Measurements from ENCODE around the gene THRAP3. TPM values are rescaled to one million over a fixed set of nuclear protein-coding genes. Genes with fewer than 3 reads are reported as not detected.
"Not testable (repeated sequence)": the region's sequence is repeated elsewhere in the genome, so short reads cannot be mapped to it uniquely, and the experiment has no call there.

The THRAP3 gene
- total and polyA plus RNA-seq, 4 donors = 31.6 to 91.5 (median 66.0) TPM

- intact Hi-C loops (cut with DNase I) = no loop called here
- H3K4me1 ChIP-seq (ENCODE audit: control insufficient read depth in 1 of 2, insufficient read depth in 2 of 2, low read length in 2 of 2) = peaks cover 0 to 6% of the 10 kb centered on the region in 2 donors
These were observed 12.1 kb downstream of the THRAP3 start for GRCh38 chr1:36236302-36236701.

GRCh38 chr1:36238433-36238832 is 14.2 kb downstream of the THRAP3 start:
- Histone ChIP-seq H3K36me3 (ENCODE audit: control insufficient read depth in 1 of 2, insufficient read depth in 2 of 2, low read length in 1 of 2) (no peaks in the 10 kb centered on the region), H3K4me1 (ENCODE audit: control insufficient read depth in 1 of 2, insufficient read depth in 2 of 2, low read length in 2 of 2) (peaks cover 0 to 6% of the 10 kb centered on the region in 2 donors), H3K27me3 (ENCODE audit: control insufficient read depth in 1 of 2, insufficient read depth in 2 of 2, low read length in 1 of 2) (no peaks in the 10 kb centered on the region), H3K27ac (ENCODE audit: low read depth in 1 of 2, low read length in 2 of 2) (no peak overlapping the region), H3K4me3 (ENCODE audit: low read length in 2 of 2) (no peak overlapping the region), H3K9me3 (ENCODE audit: control insufficient read depth, low read length) (no peaks in the 10 kb centered on the region)
- intact Hi-C loops (cut with DNase I) = no loop called here
- no peak for ATAC-seq (ENCODE audit: low FRiP score)
- no peak for DNase-seq
- WGBS, 2 donors = 3 to 5% methylated on average over 2 of the region's 2 CpGs

More at GRCh38 chr1:36236302-36236701, 12.1 kb downstream of the THRAP3 start:
- H3K27ac ChIP-seq (ENCODE audit: low read depth in 1 of 2, low read length in 2 of 2) = no peak overlapping the region
- H3K27me3 ChIP-seq (ENCODE audit: control insufficient read depth in 1 of 2, insufficient read depth in 2 of 2, low read length in 1 of 2) = no peaks in the 10 kb centered on the region
- no peaks in the 10 kb centered on the region for H3K36me3 ChIP-seq (ENCODE audit: control insufficient read depth in 1 of 2, insufficient read depth in 2 of 2, low read length in 1 of 2)
- H3K9me3 ChIP-seq (ENCODE audit: control insufficient read depth, low read length) = no peaks in the 10 kb centered on the region
- 67 to 68% methylated on average over 3 of the region's 3 CpGs for WGBS, 2 donors
- ATAC-seq (ENCODE audit: low FRiP score) (no peak), DNase-seq (no peak)
- H3K4me3 ChIP-seq (ENCODE audit: low read length in 2 of 2) = no peak overlapping the region

- Histone ChIP-seq H3K27ac (ENCODE audit: low read depth in 1 of 2, low read length in 2 of 2) (no peak overlapping the region), H3K4me1 (ENCODE audit: control insufficient read depth in 1 of 2, insufficient read depth in 2 of 2, low read length in 2 of 2) (peaks cover 0 to 6% of the 10 kb centered on the region in 2 donors), H3K36me3 (ENCODE audit: control insufficient read depth in 1 of 2, insufficient read depth in 2 of 2, low read length in 1 of 2) (no peaks in the 10 kb centered on the region), H3K27me3 (ENCODE audit: control insufficient read depth in 1 of 2, insufficient read depth in 2 of 2, low read length in 1 of 2) (no peaks in the 10 kb centered on the region), H3K4me3 (ENCODE audit: low read length in 2 of 2) (no peak overlapping the region), H3K9me3 (ENCODE audit: control insufficient read depth, low read length) (no peaks in the 10 kb centered on the region)
- no peak for DNase-seq
- ATAC-seq (ENCODE audit: low FRiP score) = peak; percentile 36
- intact Hi-C loops (cut with DNase I) = no loop called here
- WGBS, 2 donors = 31 to 33% methylated on average over 4 of the region's 4 CpGs
These were observed 15.8 kb downstream of the THRAP3 start for GRCh38 chr1:36239941-36240637.

GRCh38 chr1:36247538-36247937 is 23.3 kb downstream of the THRAP3 start:
- WGBS, 2 donors = 94 to 100% methylated on average over 3 of the region's 3 CpGs
- H3K36me3 ChIP-seq (ENCODE audit: control insufficient read depth in 1 of 2, insufficient read depth in 2 of 2, low read length in 1 of 2) = no peaks in the 10 kb centered on the region
- peak overlapping the region; percentile 57 to 74 for H3K27ac ChIP-seq (ENCODE audit: low read depth in 1 of 2, low read length in 2 of 2)
- DNase-seq (no peak), ATAC-seq (ENCODE audit: low FRiP score) (no peak)
- intact Hi-C loops (cut with DNase I) = no loop called here
- H3K9me3 ChIP-seq (ENCODE audit: control insufficient read depth, low read length) = no peaks in the 10 kb centered on the region
- H3K27me3 ChIP-seq (ENCODE audit: control insufficient read depth in 1 of 2, insufficient read depth in 2 of 2, low read length in 1 of 2) = no peaks in the 10 kb centered on the region
- peaks cover 0 to 7% of the 10 kb centered on the region in 2 donors for H3K4me1 ChIP-seq (ENCODE audit: control insufficient read depth in 1 of 2, insufficient read depth in 2 of 2, low read length in 2 of 2)
- no peak overlapping the region for H3K4me3 ChIP-seq (ENCODE audit: low read length in 2 of 2)

DNA sequence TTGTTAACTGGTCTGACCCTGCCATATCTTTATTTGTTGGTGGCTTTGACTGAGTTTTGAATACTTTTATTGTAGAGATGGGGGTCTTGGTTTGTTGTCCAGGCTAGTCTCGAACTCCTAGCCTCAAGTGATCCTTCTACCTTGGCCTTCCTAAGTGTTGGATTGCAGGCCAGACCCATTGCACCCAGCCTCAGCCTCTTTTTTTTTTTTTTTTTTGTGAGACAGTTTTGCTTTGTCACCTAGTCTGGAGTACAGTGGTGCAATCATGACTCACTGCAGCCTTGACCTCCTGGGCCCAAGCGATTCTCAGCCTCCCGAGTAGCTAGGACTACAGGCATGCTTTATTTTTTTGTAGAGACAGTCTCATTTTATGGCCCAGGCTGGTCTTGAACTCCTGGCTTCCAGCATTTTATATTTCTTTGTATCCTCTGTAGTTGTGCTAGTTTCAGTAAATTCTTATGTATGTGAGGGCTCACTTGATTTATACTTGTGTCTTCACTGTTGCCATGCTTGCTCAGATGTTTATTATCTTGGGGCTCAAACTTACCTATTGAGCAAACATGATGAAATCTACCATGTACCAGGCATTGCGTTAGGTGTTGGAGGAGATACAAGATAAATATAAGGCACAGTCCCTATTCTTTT is 24.1 kb downstream of the THRAP3 start:
- no peaks in the 10 kb centered on the region for H3K9me3 ChIP-seq (ENCODE audit: control insufficient read depth, low read length)
- H3K4me3 ChIP-seq (ENCODE audit: low read length in 2 of 2) = no peak overlapping the region
- H3K27ac ChIP-seq (ENCODE audit: low read depth in 1 of 2, low read length in 2 of 2) = peak overlapping the region; percentile 70 to 76
- whole genome bisulfite sequencing, 2 donors = 25 to 26% methylated on average over 4 of the region's 4 CpGs
- peak; percentile 91 for ATAC-seq (ENCODE audit: low FRiP score)
- no peaks in the 10 kb centered on the region for H3K36me3 ChIP-seq (ENCODE audit: control insufficient read depth in 1 of 2, insufficient read depth in 2 of 2, low read length in 1 of 2)
- H3K27me3 ChIP-seq (ENCODE audit: control insufficient read depth in 1 of 2, insufficient read depth in 2 of 2, low read length in 1 of 2) = no peaks in the 10 kb centered on the region
- intact Hi-C loops (cut with DNase I) = no loop called here
- DNase-seq = peak; percentile 81 to 82
- H3K4me1 ChIP-seq (ENCODE audit: control insufficient read depth in 1 of 2, insufficient read depth in 2 of 2, low read length in 2 of 2) = peaks cover 0 to 8% of the 10 kb centered on the region in 2 donors

DNA sequence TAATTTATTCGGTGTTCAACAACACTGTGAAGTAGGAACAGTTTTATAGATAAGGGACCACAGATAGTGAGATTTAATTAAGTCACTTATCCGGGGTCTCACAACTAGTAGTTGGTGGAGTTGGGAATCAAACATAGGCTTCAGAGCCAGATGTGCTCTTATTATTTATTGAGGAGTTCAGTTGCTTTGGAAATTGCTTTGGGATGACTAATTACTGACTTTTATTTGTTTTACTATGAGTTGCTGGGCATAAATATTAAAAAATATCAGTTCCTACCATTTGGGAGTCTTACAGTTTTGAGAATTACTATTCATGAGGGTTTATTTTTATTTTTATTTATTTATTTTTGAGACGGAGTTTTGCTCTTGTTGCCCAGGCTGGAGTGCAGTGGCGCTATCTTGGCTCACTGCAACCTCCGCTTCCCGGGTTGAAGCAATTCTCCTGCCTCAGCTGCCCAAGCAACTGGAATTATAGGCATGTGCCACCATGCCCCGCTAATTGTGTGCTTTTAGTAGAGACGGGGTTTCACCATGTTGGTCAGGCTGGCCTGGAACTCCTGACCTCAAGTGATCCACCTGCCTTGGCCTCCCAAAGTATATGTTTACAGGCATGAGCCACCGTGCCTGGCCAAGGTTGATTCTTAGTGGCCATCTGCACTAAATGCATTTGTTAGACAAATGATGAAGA is 27.7 kb downstream of the THRAP3 start:
- H3K4me1 ChIP-seq (ENCODE audit: control insufficient read depth in 1 of 2, insufficient read depth in 2 of 2, low read length in 2 of 2) = peaks cover 1 to 8% of the 10 kb centered on the region in 2 donors
- intact Hi-C loops (cut with DNase I) = no loop called here
- WGBS, 2 donors = 65 to 69% methylated on average over 9 of the region's 9 CpGs
- no peaks in the 10 kb centered on the region for H3K27me3 ChIP-seq (ENCODE audit: control insufficient read depth in 1 of 2, insufficient read depth in 2 of 2, low read length in 1 of 2)
- no peak for ATAC-seq (ENCODE audit: low FRiP score)
- H3K36me3 ChIP-seq (ENCODE audit: control insufficient read depth in 1 of 2, insufficient read depth in 2 of 2, low read length in 1 of 2) = no peaks in the 10 kb centered on the region
- H3K9me3 ChIP-seq (ENCODE audit: control insufficient read depth, low read length) = no peaks in the 10 kb centered on the region
- peak overlapping the region in 1 of 2 donors; percentile 8 for H3K27ac ChIP-seq (ENCODE audit: low read depth in 1 of 2, low read length in 2 of 2)
- H3K4me3 ChIP-seq (ENCODE audit: low read length in 2 of 2) = no peak overlapping the region
- DNase-seq = no peak

DNA sequence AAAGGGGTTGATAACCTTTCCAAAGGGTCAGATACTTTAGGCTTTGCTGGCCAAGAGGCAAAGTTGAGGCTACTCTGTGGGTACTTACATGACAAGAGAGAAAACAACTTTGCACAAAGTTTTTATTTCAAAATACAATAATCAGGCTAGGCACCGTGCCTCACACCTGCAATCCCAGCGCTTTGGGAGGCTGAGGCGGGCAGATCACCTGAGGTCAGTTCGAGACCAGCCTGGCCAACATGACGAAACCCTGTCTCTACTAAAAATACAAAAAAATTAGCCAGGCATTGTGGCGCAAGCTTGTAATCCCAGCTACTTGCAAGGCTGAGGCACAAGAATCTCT is 28.2 kb downstream of the THRAP3 start:
- ATAC-seq (ENCODE audit: low FRiP score); DNase-seq; H3K4me1 ChIP-seq (ENCODE audit: control insufficient read depth in 1 of 2, insufficient read depth in 2 of 2, low read length in 2 of 2); H3K27me3 ChIP-seq (ENCODE audit: control insufficient read depth in 1 of 2, insufficient read depth in 2 of 2, low read length in 1 of 2); H3K4me3 ChIP-seq (ENCODE audit: low read length in 2 of 2); H3K36me3 ChIP-seq (ENCODE audit: control insufficient read depth in 1 of 2, insufficient read depth in 2 of 2, low read length in 1 of 2); intact Hi-C loops (cut with DNase I); H3K9me3 ChIP-seq (ENCODE audit: control insufficient read depth, low read length); H3K27ac ChIP-seq (ENCODE audit: low read depth in 1 of 2, low read length in 2 of 2): not testable (repeated sequence)
- 82 to 84% methylated on average over 6 of the region's 6 CpGs for WGBS, 2 donors

DNA sequence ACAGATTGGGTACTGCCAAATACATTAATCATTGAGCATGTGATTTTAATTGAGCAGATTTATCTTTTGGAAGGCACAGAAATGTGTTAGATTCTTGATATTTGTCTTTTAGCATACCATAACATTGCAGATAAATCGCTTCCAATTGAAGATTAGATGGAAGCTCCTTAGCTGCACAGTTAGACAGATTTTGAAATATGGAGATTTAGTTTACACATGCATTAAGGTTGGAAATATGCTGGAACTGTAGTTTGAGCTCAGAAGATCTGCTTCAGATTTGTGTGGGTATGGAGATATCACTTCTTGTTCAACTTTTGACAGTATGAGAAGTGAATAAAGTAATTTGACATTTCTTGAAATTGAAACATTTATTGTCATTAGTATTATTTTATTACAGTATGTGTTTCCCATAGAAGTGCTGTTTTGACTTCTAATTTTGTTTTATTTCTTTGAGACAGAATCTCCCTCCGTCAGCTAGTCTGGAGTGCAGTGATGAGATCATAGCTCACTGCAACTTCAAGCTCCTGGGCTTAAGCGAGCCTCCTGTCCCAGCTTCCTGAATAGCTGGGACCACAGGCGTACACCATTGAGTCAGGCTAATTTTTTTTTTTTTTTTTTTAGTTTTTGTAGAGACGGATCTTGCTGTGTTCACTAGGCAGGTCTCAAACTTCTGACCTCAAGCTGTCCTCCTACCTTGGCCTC is 29.1 kb downstream of the THRAP3 start:
- peaks cover 3 to 8% of the 10 kb centered on the region in 2 donors for H3K4me1 ChIP-seq (ENCODE audit: control insufficient read depth in 1 of 2, insufficient read depth in 2 of 2, low read length in 2 of 2)
- no peaks in the 10 kb centered on the region for H3K36me3 ChIP-seq (ENCODE audit: control insufficient read depth in 1 of 2, insufficient read depth in 2 of 2, low read length in 1 of 2)
- peak; percentile 76 for ATAC-seq (ENCODE audit: low FRiP score)
- DNase-seq = no peak
- intact Hi-C loops (cut with DNase I) = no loop called here
- no peak overlapping the region for H3K27ac ChIP-seq (ENCODE audit: low read depth in 1 of 2, low read length in 2 of 2)
- 27 to 28% methylated on average over 5 of the region's 5 CpGs for WGBS, 2 donors
- H3K9me3 ChIP-seq (ENCODE audit: control insufficient read depth, low read length) = no peaks in the 10 kb centered on the region
- no peaks in the 10 kb centered on the region for H3K27me3 ChIP-seq (ENCODE audit: control insufficient read depth in 1 of 2, insufficient read depth in 2 of 2, low read length in 1 of 2)
- no peak overlapping the region for H3K4me3 ChIP-seq (ENCODE audit: low read length in 2 of 2)

Measured in aorta (tissue), 5 donors.